Endometrial microvascular endothelial cells (primary cell): ENCODE measurements around the gene C9orf50. TPM values are rescaled to one million over a fixed set of nuclear protein-coding genes. Genes with fewer than 3 reads are reported as not detected.
"Not testable (repeated sequence)": the region's sequence is repeated elsewhere in the genome, so short reads cannot be mapped to it uniquely, and the experiment has no call there.

Source experiments
- in situ Hi-C: cut with HindIII; loops from 2 replicates; pipeline ENCODE4 v1.10.0; 2017; ENCODE audit warnings: low sequenced_read_pairs, low pct_unique_long_range_greater_than_20kb; ENCODE audit errors: inconsistent ontology term
- total RNA-seq: library from RNA; depleted of rRNA; stranded (reverse); fragments of >200 nt; gene quantifications from one replicate; pipeline ENCODE4 v1.2.3, GENCODE V29; 2015; ENCODE audit errors: inconsistent ontology term

Gene C9orf50
- total RNA-seq, 1 donor from 2014 or later = not detected

DNA sequence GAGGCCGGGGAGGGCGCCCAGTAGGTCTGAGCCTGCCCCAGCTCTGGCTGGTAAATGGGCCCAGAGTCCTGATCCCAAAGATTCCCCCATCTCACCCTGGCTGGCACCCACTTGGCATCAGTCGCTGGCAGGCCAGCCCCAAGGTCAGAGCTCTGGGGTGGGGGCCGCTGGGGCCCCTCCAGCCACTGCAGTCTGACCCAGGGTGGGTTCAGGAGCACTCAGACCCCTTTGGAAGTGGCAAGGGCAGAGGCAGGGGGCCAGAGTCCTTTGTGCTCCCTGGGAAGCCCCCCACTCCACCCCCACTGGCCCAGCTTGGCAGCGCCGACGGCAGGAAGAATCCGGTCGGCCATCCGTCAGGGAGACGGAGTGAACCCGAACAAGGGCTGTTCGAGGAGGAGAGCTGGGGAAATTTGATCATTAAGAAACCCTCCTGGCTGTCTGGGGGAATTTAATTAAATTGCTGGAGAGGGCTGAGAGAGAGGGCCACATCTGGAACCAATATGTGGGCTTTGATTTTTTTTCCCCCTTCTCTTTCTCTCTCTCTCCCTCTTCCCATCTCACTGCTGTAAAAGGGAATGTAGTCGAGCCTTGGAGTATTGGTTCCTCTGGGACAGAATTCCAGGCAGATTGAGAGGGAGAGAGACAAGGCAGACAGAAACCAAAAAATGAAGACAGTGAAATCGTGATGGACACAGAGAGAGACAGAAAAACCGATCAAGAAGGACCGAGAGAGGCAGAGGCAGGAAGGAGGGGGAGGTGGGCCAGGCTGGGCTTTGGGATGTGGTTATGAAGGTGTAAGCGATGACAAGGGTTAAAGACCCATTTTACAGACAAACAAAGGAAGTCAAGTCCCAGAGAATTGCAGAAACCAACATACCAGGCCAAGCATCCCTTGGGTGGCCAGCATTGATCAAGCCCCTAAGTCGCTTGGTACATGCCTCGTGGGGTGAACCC, 29.1 kb upstream of the C9orf50 start:
- in situ Hi-C loops = no loop called here

DNA sequence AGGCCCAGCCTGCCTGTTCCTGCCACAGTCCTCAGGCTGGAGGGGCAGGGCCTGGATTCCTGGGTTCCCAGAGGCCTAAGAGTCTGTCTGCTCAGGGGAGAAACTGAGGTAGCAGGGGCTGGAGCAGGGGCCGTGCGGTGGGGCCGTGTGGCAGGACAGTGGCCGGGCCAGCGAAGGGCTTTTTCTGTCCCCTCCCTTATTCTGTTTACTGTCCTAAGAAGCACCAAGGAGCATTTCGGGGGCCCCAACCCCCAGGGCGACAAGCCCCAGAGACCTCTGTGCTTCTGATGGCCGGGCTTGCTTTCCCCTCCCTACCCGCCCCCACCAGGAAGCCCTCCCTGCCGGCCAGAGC, 27.8 kb upstream of the C9orf50 start:
- in situ Hi-C loops = no loop called here

DNA sequence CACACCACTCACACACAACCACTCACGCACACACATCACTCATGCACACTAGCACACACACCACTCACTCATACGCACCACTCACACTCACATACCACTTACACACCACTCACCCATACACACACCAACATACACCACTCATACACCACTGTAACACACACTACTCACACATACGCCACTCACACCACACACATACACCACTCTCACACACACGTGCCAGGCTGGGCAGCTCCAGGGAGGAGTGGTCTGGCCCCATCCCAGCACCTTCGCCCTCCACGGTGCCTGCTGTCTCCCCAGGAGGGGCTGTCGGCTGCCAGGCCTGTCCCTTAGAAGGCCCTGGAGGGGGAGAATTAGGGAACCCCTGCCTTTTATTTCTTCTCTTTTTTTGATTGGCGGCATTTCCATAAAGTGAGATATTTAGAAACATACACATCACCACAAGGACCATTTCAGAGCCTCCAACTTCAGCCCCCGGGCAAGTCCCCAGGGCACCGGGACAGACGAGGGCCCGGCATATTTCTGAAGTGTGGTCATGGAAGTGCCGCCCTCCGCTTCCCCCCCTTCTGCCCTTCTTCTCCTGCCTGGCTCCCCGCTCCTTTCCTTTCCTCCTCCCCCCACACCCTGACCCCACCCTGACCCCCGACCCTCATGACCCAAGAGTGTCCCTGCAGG, 27.3 kb upstream of the C9orf50 start:
- in situ Hi-C loops = no loop called here

DNA sequence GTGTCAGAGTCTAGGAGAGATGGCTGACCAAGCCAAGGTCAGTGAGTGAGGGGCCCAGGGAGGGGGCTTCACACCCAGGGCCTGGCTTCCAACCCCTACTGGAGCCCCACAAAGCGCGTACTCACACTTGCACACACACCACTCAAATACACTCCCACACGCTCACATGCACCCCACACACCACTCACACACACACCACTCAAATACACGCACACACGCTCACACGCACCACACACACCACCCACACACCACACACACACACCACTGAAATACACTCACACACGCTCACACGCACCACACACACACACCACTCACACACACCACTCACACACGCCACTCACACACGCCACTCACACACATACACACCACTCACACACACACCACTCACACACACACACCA, 26.7 kb upstream of the C9orf50 start:
- in situ Hi-C loops = no loop called here

DNA sequence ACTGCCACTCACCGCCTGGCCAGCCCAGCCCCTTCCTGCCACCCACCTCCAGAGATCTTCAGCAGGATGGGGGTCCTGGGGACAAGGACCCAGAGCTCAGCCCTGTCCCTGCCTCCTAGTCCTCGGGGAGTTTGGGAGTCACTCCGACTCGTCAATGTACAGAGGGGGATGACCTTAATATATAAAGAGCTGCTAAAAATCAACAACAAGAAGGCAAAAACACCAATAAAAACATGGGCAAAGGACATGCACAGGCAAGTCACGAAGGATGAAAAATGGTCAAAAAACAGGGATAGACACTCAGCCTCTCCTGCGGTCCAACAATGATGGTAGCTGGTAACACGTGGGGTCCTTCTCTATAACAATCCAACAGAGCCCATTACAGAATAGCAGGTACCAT, 25.8 kb upstream of the C9orf50 start:
- in situ Hi-C loops = no loop called here

DNA sequence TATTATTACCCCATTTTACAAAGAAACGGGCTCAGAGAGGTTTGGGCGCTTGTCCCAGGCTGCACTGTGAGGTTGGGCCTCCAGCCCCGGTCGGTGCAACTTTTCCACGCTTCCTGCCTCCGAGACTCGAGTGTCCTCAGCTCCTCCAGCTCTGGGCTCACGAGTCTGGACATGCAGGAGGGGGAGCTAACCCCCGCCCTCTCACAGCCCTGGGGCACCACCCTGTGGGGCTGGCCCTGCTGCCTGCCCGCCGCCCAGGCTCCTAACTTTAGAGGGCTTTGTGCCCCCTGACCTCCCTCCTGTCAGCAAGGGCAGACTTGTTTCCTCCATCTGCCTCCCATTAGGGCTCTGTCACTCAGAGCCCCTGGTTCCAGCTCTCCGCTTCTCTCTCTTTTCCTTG, 25.4 kb upstream of the C9orf50 start:
- in situ Hi-C loops = no loop called here

DNA sequence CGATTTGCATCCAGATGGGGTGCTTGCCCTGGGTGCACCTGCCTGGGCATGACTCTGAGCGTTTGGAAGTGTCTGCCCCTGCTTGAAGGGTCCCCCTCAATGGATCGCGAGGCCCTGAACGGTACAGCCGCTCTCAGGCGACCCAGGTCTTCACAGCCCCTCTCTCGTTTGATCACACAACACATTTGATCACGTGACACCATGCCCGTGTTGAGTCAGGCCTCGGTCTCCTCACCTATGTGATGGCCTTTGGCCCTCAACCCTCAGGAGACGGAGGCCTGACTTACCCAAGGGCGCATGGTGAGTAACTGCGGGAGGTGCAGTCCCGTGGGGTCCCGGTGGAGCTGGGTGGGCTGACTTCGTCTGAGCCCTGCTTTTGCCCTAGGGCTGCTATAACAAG, 24.0 kb upstream of the C9orf50 start:
- in situ Hi-C loops = no loop called here

DNA sequence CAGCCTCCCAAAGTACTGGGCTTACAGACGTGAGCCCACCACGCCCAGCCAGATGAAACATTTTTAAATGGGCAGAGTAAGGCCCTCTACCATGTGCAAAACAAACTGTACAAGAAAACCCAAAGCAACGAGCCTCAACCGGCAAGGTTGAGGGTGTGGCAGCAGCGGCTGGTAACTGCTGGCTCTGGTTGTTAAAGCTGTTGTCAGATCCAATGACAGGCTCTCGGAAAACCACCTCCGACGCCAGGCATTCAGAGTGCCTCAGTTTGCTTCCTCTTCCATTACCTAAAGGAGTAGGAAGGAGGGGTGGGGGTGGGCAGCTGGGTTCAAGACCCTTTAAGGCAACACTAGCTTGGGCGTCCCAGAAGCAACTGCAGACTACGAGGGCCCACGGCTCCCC, 23.5 kb upstream of the C9orf50 start:
- in situ Hi-C loops = no loop called here

DNA sequence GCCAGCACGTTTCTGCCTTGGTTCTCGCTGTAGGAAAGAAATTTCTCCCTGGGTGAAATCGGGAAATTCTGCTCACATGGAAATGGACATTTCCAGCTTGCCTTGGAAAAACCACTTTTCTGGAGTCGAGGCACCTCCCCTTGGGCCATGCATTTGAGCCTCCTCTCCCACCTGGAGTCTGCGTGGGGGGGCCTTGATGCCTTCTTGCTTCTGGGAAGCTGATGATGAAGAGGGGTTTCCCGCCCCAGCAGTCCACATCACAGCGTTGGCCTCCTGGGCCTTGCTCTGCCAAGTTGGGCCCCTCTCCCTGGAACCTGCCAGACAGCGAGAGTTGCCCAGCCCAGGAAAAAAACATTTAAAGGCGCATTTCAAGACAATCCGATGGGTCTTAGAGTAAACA, 22.8 kb upstream of the C9orf50 start:
- in situ Hi-C loops = no loop called here

DNA sequence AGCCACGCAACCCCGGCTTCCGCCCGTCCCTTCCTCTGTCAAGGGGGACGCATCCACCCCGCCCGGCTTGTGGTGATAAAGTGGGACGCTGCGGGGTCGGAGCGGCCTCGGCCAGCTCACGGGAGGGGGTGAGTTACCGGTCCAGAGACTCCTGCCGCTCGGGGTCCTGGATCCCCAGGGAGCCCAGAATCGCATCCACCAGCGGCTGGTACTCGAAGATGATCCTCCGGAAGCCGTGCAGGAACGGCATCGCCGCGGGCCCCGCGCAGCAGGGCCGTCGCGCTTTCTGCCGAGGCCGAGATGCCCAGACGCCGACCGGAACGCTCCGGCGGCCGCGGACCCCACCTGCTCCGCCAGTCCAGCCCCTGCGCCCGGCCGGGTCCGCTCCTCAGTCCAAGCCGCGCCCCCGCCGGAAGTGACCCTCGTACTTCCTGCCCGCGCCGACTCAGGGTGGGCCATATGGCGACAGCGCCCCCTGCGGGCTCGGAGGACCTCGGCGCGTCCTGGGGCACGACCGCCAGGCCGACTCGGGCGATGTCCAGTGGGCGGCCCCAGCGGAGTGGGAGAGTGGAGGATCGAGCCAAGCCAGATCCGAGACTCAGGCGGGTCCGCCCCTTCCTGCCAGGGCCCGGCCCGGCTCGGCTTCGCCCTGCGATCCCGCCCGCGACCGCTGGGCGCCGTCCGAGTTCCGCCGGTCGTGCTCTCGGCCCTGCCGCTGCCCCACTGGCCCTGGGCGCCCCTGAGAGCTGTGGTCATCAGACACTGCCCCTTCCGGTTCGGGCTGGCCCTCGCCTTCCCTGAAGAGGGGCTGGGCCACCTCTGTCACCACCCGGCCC, 21.1 kb upstream of the C9orf50 start, which contains the start of gene ASB6:
TSS of gene ASB6 (minus strand) at position 402 of the 836 bp plus-strand sequence. CDS start at position 250, 152 bp downstream.
- in situ Hi-C loops = no loop called here

DNA sequence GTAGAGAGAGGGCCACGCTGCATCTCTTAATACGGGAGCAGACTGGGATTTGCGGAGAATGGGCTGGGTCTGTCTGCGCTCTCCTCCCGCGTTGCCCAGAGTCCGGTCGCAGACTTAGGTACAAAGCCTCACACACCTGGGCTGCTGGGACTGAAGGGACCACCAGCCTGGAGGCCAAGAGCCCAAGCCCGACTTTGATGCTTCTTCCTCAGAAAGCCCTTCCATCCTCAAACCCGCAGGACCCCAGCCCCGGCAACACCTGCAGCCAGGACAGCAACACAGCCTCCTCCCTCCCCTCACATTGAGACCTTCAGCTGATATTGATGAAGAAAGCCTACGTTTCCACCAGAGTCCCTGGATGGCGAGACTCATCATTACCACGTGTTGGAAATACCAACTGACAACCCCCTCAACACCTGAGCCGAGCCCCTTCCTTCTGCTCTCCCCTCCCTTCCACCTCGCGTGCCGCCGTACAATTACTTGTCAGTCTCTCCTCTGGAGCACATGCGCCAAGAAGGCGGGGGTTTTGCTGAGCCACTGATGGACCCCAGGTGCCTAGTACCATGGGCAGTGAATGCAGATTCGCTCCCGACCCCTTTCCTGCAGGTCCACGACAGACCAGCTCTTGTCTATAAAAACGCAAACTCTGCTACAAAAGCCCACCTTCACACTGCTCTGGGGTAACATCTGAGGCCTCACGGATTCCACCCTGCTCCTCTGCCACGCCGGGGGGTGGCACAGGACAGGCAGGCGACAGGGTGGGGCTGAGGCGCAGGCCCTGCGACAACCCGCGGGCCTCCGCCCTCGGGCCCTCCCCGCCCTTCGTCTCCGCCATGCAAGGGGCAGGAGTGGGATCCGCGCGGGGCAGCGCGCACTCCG, 20.2 kb upstream of the C9orf50 start:
- in situ Hi-C loops = no loop called here

DNA sequence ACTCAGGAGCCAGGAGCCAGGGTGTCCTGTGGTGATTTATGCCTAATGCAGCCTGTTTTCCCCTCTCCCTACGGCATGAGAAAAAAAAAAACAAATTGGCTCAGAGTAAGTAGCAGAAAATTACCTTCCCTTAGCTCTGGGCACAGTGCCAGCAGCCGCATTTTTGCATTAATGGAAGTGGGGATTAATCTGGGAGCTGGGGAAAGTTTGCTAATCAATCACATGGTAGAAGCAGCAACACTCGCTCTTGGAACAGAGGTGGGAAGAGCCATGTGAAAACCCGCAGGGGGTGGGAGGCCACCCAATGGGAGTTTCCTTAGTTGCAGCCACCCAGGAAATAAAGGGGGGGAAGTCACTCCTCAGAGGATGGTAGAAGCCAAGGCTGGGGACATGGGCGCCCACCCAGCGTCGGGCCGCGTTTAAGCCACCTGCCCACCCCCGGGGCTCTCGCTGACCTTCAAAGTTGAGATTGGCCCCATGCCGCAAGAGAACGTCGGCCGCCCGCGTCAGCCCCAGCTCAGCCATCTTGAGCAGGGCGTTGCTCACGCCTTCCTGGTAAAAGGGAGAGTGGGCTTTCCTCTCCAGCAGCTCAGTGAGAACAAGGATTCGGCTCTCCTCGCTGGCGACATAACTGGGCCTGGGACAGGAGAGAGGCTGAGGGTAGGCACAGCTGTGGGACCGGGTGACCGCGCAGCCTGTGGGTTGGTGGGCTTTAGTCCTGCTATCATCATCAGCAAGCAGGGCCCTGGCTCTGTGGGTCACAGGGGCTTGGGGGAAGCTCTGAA, 19.4 kb upstream of the C9orf50 start:
- in situ Hi-C loops = no loop called here

DNA sequence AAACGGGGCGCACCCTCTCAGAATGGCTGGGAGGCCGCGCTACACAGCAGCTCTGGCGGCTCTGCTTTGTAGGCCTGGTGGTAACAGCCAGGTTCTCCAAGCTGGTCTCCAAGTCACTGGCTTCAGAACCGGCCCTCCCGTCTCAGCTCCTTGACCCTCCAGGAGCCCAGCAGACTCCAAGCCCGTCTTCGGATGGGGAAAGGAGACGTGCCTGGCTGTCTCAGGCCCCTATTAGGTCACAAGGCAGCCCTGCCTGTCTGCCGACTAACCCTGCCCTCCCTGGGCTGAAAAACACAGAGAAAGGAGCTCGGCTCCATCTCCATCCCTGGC, 18.8 kb upstream of the C9orf50 start:
- in situ Hi-C loops = no loop called here

DNA sequence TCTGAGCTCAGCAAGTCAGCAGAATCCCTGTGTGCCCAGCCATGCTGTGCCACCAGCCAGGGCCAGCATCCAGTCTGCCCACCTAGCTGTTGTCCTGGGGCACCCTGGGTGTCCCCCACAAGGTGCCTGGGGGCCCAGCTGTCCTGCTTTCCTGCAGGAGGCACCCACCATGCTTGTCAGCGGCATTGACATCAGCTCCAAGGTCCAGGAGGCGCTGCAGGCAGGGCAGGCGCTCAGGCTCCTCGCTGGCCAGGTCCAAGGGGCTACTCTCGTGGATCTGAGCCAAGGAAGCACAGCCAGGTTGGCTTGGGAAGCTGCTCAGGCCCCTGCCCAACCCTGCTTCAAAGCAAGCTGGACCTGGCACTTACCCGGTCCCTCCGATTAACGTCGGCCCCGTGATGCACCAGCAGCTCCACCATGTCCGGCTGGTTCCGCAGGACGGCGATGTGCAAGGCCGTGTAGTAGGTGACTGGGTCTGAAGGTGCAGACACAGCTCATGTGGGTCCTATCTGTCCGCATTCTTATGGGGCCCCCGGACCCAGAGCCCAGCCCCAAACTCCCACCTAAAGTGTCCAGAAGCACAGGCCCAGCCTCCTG, 18.2 kb upstream of the C9orf50 start:
- in situ Hi-C loops = no loop called here

DNA sequence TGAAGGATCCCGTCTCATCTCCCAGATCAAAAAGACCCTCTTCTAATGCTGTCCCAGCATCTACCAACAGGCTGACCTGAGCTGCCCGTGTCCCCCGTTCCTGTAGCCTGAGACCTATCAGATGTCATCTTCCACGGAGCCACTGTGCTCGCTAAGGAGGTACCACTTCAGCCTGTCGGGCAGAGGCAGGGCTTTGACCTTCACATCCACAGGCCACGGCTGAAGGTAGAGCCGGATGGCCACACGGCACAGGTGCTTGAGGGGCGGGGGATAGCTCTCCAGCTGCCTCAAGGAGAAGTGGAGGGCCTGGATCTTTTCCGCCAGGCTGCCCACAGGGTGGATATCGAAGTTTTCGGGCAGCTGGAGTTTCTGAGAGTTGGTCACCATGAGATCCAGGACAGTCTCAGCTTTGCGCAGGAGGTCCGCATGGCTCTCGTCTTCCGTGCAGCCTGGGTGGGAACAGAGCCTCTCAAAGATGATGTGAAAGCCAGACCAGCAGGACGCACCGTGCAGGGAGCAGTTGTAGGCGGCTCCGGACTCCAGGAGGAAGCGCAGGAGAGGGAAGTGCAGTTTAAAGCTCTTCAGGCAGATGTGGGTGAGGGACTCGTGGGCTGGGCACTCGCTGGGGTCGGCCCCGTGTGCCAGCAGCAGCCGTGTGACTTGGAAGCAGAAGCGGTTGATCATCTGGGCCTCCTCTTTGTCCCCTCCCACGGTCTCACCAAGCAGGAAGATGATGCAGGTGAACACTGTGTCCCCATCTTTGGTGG, 17.0 kb upstream of the C9orf50 start:
- in situ Hi-C loops = no loop called here

DNA sequence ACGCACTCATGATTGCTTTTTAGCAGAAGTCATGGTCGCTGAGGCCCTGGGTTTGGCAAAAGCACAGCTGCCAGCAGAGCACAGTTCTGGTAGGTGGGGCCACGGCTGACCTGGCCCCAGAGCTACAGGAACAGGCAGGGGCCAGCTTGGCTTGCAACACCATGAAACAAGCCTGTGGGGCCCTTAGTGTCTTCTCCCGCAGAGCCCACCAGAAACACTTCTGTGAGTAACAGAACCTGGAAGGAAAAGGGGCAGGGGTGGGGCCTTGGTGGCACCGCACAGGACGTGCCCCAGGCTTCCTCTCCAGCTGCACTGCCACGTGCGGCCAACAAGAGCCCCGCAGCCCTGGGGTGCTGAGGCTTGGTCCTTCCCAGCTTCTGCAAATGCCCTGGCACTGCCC, 16.2 kb upstream of the C9orf50 start:
- in situ Hi-C loops = no loop called here

DNA sequence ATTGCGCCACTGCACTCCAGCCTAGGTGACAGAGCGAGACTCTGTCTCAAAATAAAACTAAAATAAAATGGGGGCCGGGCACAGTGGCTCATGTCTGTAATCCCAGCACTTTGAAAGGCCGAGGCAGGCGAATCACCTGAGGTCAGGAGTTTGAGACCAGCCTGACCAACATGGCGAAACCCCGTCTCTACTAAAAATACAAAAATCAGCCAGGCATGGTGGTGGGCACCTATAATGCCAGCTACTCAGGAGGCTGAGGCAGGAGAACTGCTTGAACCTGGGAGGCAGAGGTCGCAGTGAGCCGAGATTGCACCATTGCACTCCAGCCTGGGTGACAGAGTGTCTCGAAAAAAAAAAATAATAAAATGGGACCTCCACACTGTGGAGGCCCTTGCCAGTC, 15.4 kb upstream of the C9orf50 start:
- in situ Hi-C loops = not testable (repeated sequence)
